DND-41 (cell line): ENCODE data around the gene CDX4.

ENCODE experiments used
- EZH2 ChIP-seq: IDR thresholded peaks from 3 replicates; pipeline ENCODE4 v1.6.1; 2012; ENCODE audit warnings: borderline replicate concordance, low read depth, mild to moderate bottlenecking, moderate library complexity, low read length, inconsistent platforms; ENCODE audit not compliant: severe bottlenecking
- TF ChIP-seq, protein P1 (sequence below): IDR thresholded peaks from 2 replicates; pipeline ENCODE4 v1.5.1; 2012; ENCODE audit warnings: borderline replicate concordance, low read length, moderate library complexity, mild to moderate bottlenecking; ENCODE audit not compliant: poor library complexity, severe bottlenecking; ENCODE audit errors: extremely low read depth

DNA sequence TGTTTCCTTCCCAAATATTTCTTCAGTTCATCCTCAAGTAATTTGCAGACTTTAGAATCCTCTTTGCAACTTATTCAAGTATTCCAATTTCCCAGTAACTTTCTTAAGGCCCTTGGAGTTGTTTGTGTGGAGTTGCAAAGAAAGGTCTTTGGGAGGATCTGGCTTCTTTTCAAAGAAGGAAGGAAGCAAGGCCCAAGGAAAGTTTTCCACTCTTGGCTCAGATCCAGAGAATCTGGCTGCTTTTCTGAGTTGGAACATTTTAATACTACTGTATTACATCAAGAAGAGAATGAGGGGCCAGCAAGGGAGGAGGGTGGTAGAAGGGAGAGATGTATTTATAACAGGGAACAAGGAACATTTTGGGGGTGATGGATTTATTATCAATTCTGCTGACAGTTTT lies 10.5 kb downstream of the CDX4 start:
- TF ChIP-seq, protein P1, sequence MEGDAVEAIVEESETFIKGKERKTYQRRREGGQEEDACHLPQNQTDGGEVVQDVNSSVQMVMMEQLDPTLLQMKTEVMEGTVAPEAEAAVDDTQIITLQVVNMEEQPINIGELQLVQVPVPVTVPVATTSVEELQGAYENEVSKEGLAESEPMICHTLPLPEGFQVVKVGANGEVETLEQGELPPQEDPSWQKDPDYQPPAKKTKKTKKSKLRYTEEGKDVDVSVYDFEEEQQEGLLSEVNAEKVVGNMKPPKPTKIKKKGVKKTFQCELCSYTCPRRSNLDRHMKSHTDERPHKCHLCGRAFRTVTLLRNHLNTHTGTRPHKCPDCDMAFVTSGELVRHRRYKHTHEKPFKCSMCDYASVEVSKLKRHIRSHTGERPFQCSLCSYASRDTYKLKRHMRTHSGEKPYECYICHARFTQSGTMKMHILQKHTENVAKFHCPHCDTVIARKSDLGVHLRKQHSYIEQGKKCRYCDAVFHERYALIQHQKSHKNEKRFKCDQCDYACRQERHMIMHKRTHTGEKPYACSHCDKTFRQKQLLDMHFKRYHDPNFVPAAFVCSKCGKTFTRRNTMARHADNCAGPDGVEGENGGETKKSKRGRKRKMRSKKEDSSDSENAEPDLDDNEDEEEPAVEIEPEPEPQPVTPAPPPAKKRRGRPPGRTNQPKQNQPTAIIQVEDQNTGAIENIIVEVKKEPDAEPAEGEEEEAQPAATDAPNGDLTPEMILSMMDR = no peak
- TF ChIP-seq EZH2 = no peak
